Keratinocyte (primary cell): Measurements from ENCODE around the gene NDRG4. TPM values are rescaled to one million over a fixed set of nuclear protein-coding genes. Genes with fewer than 3 reads are reported as not detected.

Experiments
- DNase-seq: peaks from one replicate; pipeline ENCODE4 v3.0.0-alpha.2; 2011; ENCODE audit warnings: low read depth, missing footprints, low spot score
- FAIRE-seq: peaks from 2 replicates; lab custom pipeline; 2011; peaks lifted over from hg19 to GRCh38; lab: Jason Lieb, UNC
- H2AFZ ChIP-seq: 2 replicates; pipeline ENCODE4 v1.6.0; 2012; ENCODE audit warnings: low read length, control low read depth, inconsistent platforms; ENCODE audit not compliant: control insufficient read depth
- H3K27ac ChIP-seq: 2 replicates; pipeline ENCODE4 v1.5.1; 2011; ENCODE audit warnings: low read length; ENCODE audit not compliant: control insufficient read depth, insufficient read depth
- H3K27me3 ChIP-seq: 3 replicates; pipeline ENCODE4 v1.6.0; 2011; ENCODE audit warnings: low read length; ENCODE audit not compliant: control insufficient read depth, insufficient read depth; ENCODE audit errors: extremely low read depth
- H3K36me3 ChIP-seq, 2 experiments: 2 replicates in 1 of 2; 3 replicates in 1 of 2; pipeline ENCODE4 v1.5.1; 2011; ENCODE audit warnings: low read length in 2 of 2, mild to moderate bottlenecking in 1 of 2; ENCODE audit not compliant: control insufficient read depth in 2 of 2, insufficient read depth in 2 of 2; ENCODE audit errors: extremely low read depth in 1 of 2
- H3K4me1 ChIP-seq: 3 replicates; pipeline ENCODE4 v1.5.1; 2011; ENCODE audit warnings: low read length; ENCODE audit not compliant: control insufficient read depth, insufficient read depth; ENCODE audit errors: extremely low read depth
- H3K4me2 ChIP-seq: 3 replicates; pipeline ENCODE4 v1.6.0; 2011; ENCODE audit warnings: low read depth, low read length; ENCODE audit not compliant: control insufficient read depth, insufficient read depth; ENCODE audit errors: extremely low read depth
- H3K4me3 ChIP-seq, 3 experiments: fragments of 200-600 bp in 1 of 3; sonication (generic) in 1 of 3; 2 replicates in 2 of 3; 3 replicates in 1 of 3; pipeline ENCODE4 v1.5.1; 2011 to 2016; ENCODE audit warnings: low read length in 3 of 3, mild to moderate bottlenecking in 3 of 3, control low read depth in 2 of 3, inconsistent platforms in 1 of 3, low read depth in 1 of 3, mixed read lengths in 1 of 3, mixed run types in 1 of 3, moderate library complexity in 1 of 3; ENCODE audit not compliant: control insufficient read depth in 2 of 3, insufficient read depth in 2 of 3; ENCODE audit errors: extremely low read depth in 1 of 3
- H3K79me2 ChIP-seq: 2 replicates; pipeline ENCODE4 v1.6.0; 2012; ENCODE audit warnings: low read length; ENCODE audit not compliant: control insufficient read depth, insufficient read depth
- H3K9ac ChIP-seq: 3 replicates; pipeline ENCODE4 v1.6.0; 2011; ENCODE audit warnings: low read length; ENCODE audit not compliant: control insufficient read depth, insufficient read depth; ENCODE audit errors: extremely low read depth
- H3K9me1 ChIP-seq: 3 replicates; pipeline ENCODE4 v1.6.0; 2011; ENCODE audit warnings: low read length; ENCODE audit not compliant: control insufficient read depth, insufficient read depth; ENCODE audit errors: extremely low read depth
- H3K9me3 ChIP-seq: 2 replicates; pipeline ENCODE4 v1.5.1; 2012; ENCODE audit warnings: low read depth, low read length; ENCODE audit not compliant: control insufficient read depth
- H4K20me1 ChIP-seq: 3 replicates; pipeline ENCODE4 v1.6.0; 2011; ENCODE audit warnings: low read length; ENCODE audit not compliant: control insufficient read depth, insufficient read depth; ENCODE audit errors: extremely low read depth
- CTCF ChIP-seq, 3 experiments: IDR thresholded peaks in 1 of 3; conservative IDR thresholded peaks in 1 of 3; optimal IDR thresholded peaks in 1 of 3; 2 replicates in 2 of 3; 3 replicates in 1 of 3; pipeline versions ENCODE3 to v1.5.1; 2011; ENCODE audit warnings: low read length in 3 of 3, mild to moderate bottlenecking in 3 of 3, moderate library complexity in 2 of 3, control low read depth in 1 of 3, inconsistent platforms in 1 of 3; ENCODE audit not compliant: insufficient read depth in 2 of 3; ENCODE audit errors: extremely low read depth in 1 of 3
- EZH2 ChIP-seq: IDR thresholded peaks from one replicate; pipeline ENCODE4 v1.6.1; 2012; ENCODE audit warnings: inconsistent platforms, mild to moderate bottlenecking, low read length, moderate library complexity
- dilution Hi-C: fragments of 300-500 bp; cut with MboI; formaldehyde crosslinking; loops from one replicate; pipeline ENCODE4 v1.7.0; 2020; ENCODE audit warnings: low sequenced_read_pairs; ENCODE audit not compliant: extremely low pct_ligation_motif_present
- polyA plus RNA-seq, 5 experiments: library from polyadenylated mRNA; depleted of rRNA in 3 of 5; stranded (reverse) in 3 of 5; stranded (forward) in 1 of 5; unstranded in 1 of 5; fragments of >200 nt; gene quantifications; 1 replicate in 1 of 5; 2 replicates in 3 of 5; 3 replicates in 1 of 5; pipeline versions ENCODE4 v1.2.1 to v1.2.3, GENCODE V29; 2011 to 2012; ENCODE audit warnings: missing spikeins in 2 of 5, low read depth in 1 of 5, low replicate concordance in 1 of 5

Gene NDRG4
- polyA plus RNA-seq, 1 donor (not counting 4 experiments of a cell fraction or from before 2014, with no cell fraction given) = 1.1 TPM

GRCh38 chr16:58485184-58485887, 14.6 kb upstream of the NDRG4 start:
- no peaks in the 10 kb centered on the region for H3K9me3 ChIP-seq
- TF ChIP-seq CTCF (optimal IDR thresholded peaks at IDR 0.05 in 1 of 3, IDR thresholded peaks at IDR 0.05 in 1 of 3, conservative IDR thresholded peaks at IDR 0.05 in 1 of 3; ENCODE audit: extremely low read depth in 1 of 3, insufficient read depth in 2 of 3, low read length in 3 of 3) (no peak), EZH2 (no peak)
- no peak overlapping the region for H3K4me3 ChIP-seq
- no peak overlapping the region for H2AFZ ChIP-seq
- H3K9ac ChIP-seq = no peak overlapping the region
- no peak overlapping the region for H3K4me2 ChIP-seq
- H3K27me3 ChIP-seq = no peaks in the 10 kb centered on the region
- no peaks in the 10 kb centered on the region for H3K79me2 ChIP-seq
- H3K4me1 ChIP-seq = no peaks in the 10 kb centered on the region
- no peaks in the 10 kb centered on the region for H4K20me1 ChIP-seq
- no peaks in the 10 kb centered on the region for H3K36me3 ChIP-seq
- H3K27ac ChIP-seq = no peak overlapping the region
- DNase-seq (no peak), FAIRE-seq (no peak)
- H3K9me1 ChIP-seq = no peaks in the 10 kb centered on the region
- dilution Hi-C loops = no loop called here

GRCh38 chr16:58487566-58488351, 12.2 kb upstream of the NDRG4 start:
- no peaks in the 10 kb centered on the region for H3K9me1 ChIP-seq
- no peak overlapping the region for H3K4me2 ChIP-seq
- no peaks in the 10 kb centered on the region for H3K4me1 ChIP-seq
- H3K4me3 ChIP-seq = no peak overlapping the region
- no peak for TF ChIP-seq EZH2
- TF ChIP-seq CTCF (optimal IDR thresholded peaks at IDR 0.05 in 1 of 3, IDR thresholded peaks at IDR 0.05 in 1 of 3, conservative IDR thresholded peaks at IDR 0.05 in 1 of 3; ENCODE audit: extremely low read depth in 1 of 3, insufficient read depth in 2 of 3, low read length in 3 of 3) = peak; percentile 69 to 96 (median 96)
- no peaks in the 10 kb centered on the region for H3K36me3 ChIP-seq
- no peak overlapping the region for H3K27ac ChIP-seq
- no peaks in the 10 kb centered on the region for H3K27me3 ChIP-seq
- FAIRE-seq (peak; percentile 60), DNase-seq (no peak)
- H3K9ac ChIP-seq = no peak overlapping the region
- H4K20me1 ChIP-seq = no peaks in the 10 kb centered on the region
- no peaks in the 10 kb centered on the region for H3K9me3 ChIP-seq
- H3K79me2 ChIP-seq = no peaks in the 10 kb centered on the region
- dilution Hi-C loops = no loop called here
- no peak overlapping the region for H2AFZ ChIP-seq
